Measurements from ENCODE around the gene AAK1.

- TF ChIP-seq CTCF (IDR thresholded peaks at IDR 0.05) (no peak), POLR2A (IDR thresholded peaks at IDR 0.05) (no peak)
These were observed 76.2 kb downstream of the AAK1 start for GRCh38 chr2:69567157-69567908.

All from prostate gland (tissue), 2 donors.